DMS53 treated with DMSO at 0.1 percent for 48 hours (cell line): ENCODE results near the gene ATP5PD.

Experiments
- DNase-seq: peaks from one replicate; lab custom pipeline; 2025; ENCODE audit not compliant: unreplicated experiment; lab: John Stamatoyannopoulos, UW

Gene ATP5PD

DNA sequence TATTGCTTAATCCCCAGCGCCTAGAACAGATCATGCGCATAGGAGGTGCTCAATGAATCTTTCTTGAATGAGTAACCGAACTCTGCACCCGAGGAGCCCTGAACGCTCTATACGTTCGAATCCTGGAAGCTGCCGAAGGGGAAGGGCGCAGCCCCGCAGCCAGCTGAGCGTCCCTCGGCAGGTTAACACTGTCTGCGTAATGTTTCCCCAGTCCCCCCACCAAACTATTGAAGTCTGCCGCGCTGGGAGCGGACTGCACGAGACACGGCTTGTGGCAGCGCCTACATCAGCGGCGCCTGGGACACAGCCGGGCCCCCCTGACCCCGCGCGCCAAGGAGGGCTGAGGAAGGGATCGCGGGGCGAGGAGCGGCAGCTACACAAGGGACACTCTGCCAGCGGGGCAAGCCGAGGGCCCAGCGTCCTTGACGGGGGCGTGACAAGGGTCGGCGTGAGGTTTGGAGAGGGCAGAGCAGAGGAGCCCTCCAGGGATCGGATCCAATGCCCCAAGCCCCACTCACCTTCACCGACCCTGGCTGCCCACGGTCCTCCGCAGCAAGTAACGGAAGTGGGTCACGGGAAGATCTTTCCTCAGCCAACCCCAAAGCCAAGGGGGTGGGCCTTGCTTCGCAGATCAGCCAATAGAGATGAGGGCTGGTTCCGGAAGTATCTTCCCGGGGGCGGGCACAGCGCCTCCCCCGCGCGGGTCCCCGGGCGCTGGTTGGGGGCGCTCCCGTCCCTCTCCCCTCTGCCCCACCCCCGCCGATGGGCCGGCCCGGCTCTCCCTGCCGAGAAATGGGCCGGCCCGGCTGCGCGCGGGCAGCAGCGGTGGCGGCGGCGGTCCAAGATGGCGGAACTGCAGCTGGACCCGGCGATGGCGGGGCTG lies at the start of gene ATP5PD, which contains the start of gene KCTD2:
Gene ATP5PD, minus strand, starts transcription at position 563 of the 883 bp plus-strand sequence. CDS start 4,319 bp downstream, outside the sequence.
Gene KCTD2, plus strand, starts transcription at position 819 of the 883 bp plus-strand sequence. Its CDS starts 26 bp downstream, at position 845.
- peak; percentile 93 for DNase-seq

DNA sequence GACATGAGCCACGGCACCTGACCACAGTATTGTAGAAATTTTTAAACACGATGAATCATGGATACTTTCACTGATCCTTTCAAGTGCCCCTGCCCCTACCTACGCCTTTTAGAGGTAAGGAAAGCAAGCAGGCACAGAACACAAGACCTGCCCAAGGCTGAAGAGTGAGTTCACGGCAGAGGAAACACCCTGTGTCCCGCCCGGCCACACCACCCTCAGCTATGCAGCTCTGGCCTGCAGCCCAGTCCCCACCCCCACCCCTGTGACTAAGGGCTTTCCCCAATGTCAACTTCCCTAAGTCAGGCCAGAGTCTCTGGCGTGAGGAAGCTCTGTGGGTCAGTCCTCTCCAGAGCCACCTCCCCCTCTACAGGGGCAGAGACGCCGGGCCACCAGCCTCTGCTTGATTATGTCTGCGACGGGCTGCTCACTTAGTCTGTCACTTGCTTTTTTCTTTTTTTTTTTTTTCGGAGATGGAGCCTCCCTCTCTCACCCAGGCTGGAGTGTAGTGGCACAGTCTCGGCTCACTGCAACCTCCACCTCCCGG lies 49.4 kb upstream of the ATP5PD start:
- DNase-seq: peak; percentile 60

DNA sequence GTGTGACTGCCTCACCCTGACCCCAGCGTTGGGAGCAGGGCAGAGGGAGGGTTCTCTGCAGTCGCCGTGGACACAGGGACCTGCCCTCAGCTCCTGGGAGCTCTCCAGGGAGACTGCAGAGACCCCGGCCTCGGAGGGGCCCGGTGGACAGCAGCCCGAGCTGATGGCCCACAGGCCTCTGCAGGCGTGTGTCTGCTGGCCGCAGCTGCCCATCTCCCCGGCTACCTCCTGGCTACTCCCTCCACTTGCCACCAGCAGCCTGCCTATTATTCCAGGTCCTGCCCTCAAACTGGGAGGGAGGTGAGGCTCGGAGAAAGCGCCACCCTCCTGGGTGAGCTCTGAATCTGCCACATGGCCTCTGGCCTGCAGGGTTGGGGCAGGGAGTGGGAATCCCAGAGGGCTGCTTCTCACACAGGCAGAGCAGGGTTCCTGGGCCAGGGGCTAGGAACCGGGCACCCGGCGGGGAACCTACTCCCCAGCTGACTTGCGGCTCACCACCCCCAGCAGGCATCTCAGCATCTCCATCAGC lies 48.2 kb upstream of the ATP5PD start:
- no peak for DNase-seq

DNA sequence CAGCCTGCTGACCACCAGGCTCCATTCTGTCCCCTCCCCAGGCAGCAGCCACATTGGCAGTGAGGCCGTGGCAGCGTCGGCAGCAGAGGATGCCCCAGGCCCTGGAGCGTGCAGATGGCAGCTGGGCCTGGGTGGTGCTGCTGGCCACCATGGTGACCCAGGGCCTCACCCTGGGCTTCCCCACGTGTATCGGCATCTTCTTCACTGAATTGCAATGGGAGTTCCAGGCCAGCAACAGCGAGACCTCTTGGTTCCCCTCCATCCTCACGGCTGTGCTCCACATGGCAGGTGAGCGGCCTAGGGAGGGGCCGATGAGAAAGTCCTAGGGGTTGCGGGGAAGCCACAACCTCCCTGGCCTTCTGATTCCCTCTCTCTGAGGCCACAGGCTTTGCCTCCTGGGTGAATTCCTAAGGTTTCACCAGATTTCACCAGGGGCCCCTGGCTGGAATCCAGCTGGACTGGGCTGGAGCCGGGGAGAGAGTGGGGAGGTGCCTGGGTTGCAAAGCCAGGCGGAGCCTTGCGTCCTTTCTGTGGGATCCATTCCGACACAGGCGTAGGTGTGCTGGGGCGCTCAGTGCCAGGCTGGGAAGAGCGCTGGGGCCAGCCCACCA lies 46.9 kb upstream of the ATP5PD start:
- DNase-seq: no peak

DNA sequence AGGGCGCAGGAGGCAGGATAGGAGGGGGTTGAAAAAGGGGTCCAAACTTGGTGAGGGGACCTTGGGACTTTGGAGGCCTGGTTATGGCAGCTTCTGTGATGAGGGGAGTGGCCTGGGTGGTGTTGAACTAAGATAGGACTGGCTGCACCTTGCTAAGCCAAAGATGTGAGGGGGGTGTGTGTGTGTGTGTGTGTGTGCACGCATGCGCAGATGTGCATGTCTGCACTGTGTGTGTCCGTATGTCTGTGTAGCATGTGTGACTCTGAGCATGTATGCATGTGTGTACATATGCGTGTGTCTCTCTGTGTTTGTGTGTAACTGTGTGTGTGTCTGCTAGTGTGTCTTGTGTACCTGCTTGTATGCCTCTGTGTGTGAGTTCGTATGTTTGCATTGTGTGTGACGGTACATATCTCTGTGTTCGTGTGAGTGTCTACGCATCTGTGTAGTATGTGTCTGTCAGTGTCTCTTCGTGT lies 45.1 kb upstream of the ATP5PD start:
- no peak for DNase-seq

DNA sequence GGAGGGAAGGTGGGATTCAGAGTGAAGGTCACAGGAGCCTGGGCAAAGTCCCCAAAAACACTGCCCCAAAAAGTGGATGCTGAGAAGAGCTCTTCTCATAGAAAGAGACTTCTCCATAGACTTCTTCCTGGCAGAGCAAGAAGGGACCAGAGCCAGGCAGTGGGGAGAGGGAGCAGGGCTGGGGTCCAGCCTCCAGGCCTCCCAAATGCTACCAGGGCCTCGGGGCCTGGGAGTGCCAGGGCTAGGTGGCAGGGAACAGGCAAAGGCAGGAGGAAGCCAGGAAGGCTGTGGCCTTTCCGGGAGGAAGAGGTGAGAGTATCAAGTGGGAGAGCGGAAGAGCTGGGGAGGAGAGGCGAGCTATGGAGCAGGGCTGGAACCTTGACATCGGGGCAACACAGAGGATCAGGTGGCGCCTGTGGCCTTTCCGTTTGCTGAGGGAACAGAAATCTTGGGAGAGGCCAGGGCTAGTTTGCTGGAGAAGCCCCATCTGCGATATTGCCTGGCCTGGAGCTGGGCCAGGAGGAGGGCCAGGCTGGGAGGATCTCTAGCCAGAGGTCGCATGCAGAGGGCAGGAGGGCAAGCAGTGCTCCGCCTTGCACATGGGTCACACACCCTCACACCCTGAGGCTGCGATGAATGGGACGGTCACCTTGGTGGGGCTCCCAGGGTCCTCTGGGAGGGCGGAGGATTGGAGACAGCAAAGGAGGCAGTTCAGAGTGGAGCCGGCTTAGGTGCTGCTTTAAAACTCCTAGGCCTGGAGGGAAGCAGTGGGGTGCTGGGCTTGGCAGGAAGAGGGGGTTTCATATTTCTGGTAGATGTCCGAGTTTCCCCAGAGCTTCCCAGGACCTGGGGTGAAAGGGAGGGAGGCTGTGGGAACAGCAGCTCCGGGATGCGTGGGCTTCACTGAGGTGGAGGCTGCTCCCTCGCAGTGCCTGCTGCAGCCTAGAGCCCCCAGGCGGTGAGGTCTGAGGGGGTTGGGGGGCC lies 44.4 kb upstream of the ATP5PD start:
- no peak for DNase-seq

DNA sequence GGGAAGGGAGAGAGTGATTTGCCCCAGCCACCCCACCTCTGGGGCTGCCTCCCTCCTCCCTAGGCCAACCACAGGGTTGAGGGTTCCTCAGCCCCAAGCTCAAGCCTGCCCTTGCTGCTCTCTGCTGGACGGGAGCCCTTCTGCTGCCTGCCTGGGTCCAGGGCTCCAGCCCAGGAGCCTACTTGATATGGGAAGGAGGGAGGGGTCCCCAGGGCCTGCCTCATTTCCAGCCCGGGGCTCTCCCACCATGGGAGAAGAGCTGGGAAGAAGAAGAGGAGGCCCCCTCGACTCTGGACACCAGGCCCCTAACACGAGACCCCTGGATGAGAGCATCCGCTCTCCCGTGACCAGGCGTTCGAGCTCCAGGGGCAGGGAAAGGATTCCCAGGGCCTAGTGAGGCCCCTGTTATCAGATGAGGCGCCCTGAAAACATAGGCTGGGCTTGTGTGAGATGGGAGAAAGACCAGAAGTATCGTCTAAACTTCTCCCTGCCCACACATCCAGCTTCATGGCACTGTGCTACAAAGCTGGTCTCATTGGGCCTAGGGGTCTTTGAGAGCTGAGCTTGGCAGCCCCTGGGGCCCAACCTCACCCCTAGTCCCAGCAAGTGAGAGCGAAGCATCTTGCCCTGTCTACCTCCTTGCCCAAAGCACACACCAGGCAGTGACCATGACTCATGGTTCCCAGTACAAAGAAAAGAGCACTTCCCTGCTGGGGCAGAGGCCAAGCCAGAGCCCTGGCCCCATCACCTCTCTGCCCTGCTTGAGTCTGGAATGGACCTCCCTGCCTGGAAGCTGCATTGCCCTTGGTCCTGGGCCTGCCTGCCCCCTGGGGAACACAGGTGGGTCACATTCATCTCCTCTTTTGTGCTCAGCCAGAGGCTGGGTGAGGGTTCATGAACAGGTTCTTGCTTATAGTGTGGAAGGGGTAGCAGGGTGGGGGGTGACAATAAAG lies 42.0 kb upstream of the ATP5PD start:
- DNase-seq: no peak

DNA sequence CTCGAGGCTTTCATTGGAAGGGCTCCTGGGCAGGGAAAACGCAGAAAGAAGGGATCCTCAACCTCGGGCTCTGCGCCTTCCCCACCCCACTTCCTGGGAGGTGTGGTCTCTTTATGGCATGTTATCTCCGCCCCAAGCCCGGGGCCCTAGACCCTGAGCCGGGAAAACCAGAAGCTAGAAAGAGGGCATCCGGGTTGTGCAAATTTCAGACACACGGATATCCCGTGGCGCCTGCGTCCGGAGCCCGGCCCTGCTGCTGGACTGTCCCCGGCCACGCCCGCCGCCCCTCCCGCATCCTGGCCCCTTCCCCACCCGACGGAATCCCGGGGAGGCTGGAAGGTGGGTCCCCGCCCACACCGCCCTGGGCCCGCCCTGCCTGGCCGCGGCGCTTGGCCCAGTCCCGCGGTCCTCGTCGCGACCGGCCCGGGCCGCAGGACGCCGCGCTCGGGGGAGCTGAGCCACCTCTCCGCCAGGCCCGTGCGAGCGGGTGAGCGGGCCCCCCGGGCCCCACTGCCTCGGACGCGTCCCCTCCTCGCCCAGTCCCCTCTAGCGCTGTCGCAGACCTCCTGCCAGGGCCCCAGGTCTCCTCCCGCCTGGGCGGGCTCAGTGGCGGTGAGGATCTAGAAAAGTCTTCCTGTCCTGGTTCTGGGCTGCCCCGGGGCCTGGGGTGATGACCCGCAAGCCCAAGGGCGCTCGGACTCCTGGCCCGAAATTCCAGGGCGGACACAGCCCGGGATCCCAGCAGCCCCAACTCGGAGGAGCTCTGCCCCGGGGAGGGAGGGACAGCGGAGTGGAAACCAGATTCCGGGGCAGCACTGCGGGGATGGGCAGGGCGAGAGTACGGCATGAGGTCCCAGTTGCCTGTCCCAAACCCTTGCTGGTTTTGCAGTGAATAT lies 41.0 kb upstream of the ATP5PD start, which contains the start of gene SLC16A5:
Gene SLC16A5, plus strand, starts transcription at position 397 of the 896 bp plus-strand sequence. CDS start 5,683 bp downstream, outside the sequence.
- peak; percentile 73 for DNase-seq

DNA sequence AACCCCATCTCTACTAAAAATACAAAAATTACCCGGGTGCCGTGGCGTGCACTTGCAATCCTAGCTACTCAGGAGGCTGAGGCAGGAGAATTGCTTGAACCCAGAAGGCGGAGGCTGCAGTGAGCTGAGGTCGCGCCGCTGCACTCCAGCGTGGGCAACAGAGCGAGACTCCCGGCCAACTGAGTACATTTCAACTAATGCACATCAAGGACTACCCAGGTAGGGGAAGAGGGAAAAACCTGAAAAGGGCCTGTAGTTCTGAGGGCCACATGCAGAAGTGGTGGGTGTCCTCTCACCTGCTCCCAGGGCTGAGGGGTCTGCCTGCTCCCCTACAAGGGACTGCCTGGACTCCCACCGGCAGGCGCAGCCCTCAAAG lies 40.4 kb upstream of the ATP5PD start:
- no peak for DNase-seq

DNA sequence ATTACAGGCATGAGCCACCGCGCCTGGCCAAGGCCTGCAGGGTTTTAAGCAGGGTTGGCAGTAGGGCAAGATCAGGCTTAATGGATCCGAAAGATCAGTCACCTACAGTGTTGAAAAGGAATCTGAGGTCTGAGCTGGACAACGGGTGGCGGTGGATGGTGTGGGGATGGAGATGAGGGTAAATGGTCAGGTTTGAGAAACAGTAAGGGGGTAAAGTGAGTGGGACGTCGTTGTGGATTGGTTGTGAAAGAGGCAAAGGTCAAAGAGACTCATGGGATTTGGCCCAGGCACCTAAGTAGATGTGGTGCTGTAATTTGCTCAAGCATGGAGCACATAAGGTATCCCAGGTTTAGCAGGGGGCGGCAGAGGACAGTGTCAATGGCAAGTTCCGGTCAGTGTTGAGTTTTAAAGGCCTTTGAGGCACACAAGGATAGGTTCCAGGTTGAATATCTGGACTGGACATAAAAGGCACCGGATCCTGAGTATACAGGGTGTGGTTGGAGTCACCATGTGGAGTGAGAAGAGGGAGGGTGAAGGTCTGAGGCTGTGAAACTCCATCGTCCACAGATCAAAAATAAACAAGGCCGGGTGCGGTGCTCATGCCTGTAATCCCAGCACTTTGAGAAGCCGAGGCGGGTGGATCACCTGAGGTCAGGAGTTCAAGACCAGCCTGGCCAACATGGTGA lies 39.9 kb upstream of the ATP5PD start:
- DNase-seq: no peak

DNA sequence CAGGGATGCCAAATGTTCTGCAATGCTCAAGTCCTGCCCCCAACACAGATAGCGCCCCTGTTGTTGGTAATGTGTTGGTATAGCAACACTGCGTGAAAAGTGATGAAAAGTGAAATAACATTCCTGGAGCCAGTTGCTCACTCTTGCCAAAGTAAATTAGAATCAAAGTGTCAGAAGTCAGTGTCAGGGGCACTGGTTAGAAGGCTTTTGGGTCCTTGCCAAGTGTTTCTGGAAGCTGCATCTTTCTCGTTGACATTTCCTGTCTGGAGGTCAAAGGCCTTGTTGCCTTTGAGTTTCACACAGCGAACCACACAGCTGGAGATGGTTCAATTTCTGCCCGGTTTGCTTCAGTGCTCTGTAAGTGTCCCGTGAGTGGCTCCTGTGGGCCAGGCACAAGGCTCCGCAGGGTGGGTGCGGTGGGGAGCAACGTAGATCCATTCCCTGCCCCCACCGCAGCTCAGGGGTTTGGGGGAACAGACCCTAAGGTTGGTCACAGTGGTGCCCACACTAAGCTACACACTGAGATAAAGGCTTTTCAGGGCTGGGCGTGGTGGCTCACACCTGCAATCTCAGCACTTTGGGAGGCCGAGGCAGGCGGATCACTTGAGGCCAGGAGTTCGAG lies 37.4 kb upstream of the ATP5PD start:
- no peak for DNase-seq

DNA sequence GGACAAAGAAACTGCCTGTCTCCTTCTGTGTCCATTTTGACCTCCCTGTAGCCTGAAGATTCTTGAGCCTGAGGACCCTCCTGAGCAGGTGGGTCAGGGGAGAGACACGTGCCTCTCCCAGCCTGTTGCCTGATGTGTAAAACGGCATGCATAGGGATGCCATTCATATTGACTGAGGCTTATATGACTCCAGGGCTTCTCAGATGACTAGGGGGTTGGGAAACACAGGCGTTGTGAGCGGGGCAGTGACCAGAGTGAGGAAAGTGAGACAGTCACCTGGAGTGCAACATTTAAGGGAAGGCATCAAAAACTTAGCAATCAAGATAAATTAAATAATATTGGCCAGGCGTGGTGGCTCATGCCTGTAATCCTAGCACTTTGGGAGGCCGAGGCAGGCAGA lies 35.9 kb upstream of the ATP5PD start:
- DNase-seq: no peak

DNA sequence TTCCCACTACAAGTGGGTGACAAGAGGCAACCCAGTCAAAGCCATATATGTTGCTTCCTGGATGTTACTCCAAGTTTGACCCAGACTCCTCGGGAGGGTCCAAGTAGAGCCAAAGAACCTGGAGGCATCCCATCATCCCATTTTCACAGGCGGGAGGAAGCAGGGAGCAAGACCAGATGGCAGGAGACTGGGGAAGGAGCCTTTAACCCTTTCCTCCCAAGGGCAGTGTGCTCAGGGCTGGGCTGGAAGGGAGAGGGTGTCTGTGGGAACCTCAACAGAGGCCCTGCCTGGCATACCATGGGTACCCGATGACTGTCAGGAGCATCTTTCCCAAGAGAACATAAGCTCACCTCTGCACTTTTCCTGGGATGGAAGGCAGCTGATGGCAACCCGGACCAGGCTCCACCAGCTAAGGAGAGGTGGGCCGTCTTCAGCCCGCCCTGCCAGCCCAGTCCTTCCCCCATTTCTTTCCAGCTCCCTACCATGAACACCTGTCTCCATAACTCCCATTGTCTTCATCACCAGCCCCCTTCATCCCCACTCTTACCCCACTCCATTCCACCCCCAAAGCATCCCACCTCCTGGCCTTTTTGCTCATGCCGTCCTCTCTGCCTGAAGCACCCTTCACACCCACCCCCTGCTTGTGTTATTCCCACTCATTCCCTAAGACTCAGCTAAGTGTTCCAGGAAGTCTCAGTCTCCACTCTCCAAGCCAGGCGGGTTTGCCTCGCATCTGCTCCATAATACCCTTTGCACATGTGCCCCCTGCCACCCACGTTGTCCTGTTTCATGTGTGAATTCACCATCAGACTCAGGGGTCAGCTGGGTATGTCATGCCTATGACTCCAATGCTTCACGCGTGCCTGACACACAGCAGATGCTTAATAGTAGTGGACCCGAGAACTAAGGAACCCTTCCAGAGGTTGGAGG lies 35.1 kb upstream of the ATP5PD start:
- DNase-seq: no peak

DNA sequence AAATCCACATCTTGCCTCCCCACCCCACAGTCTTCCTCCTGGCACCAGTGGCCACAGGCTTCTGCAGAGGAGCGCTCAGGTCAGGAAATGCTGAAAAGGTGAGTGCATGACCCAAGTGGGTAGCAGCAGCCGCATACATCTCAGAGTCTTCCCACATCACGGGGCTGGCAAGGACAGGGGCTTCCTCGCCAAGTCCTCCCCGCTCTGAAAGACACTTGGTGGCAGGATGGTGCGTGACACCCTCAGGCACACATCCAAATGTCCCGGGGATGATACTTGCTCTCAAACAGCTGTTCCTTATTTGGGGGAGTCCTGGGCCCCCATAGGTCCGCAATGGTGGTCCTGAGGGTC lies 32.2 kb upstream of the ATP5PD start:
- no peak for DNase-seq

DNA sequence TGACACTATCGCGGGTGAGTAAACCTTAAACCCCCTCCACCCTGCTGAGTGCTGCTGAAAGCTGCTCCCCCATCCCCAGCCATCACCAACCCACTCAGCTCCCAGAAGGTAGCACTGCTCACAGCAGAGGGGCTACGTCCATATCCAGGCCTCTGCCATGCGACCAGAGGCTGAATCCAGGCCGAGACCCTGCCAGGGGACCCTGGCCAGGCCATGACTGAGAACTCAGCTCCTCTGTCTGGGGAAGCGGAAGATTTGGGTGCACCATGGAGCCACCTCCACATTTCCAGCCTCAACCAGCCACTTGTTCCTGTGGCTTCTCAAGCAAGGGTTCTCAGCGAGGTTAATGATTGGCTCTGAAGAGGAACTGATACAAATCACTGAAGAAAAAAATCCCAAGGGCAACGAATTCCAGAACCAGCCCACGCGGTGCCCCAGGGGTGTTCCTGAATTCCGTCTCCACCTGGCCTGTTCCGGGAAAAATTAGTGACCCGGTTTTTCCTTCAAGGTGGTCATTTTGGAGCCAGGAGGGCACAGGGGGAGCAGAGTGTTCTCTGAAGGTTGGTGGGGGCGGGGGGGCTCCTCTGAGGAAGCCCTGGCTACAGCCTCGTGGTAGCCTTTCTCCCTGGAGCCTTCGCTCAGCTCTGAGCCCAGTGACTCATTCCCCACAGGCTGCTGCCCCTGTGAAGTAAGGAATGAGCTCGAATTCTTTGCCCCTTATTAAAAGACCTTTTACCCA lies 31.7 kb upstream of the ATP5PD start:
- no peak for DNase-seq
